SK-N-DZ (cell line): Measurements from ENCODE around the gene TAS2R41. TPM values are rescaled to one million over a fixed set of nuclear protein-coding genes. Genes with fewer than 3 reads are reported as not detected.

Experiments used
- DNase-seq: peaks from one replicate; pipeline ENCODE4 v3.0.0-alpha.2; 2015; ENCODE audit warnings: low spot score
- polyA plus RNA-seq, 2 experiments: library from polyadenylated mRNA; depleted of rRNA; stranded (reverse); fragments of >200 nt; gene quantifications; 2 replicates each; pipeline ENCODE4 v1.2.3, GENCODE V29; 2014

The TAS2R41 gene, protein sequence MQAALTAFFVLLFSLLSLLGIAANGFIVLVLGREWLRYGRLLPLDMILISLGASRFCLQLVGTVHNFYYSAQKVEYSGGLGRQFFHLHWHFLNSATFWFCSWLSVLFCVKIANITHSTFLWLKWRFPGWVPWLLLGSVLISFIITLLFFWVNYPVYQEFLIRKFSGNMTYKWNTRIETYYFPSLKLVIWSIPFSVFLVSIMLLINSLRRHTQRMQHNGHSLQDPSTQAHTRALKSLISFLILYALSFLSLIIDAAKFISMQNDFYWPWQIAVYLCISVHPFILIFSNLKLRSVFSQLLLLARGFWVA
- not detected in 2 replicates for polyA plus RNA-seq (2014; cell fraction: cytosol; rRNA removed)
- not detected in 2 replicates for polyA plus RNA-seq (2014; cell fraction: nucleus; rRNA removed)

DNA sequence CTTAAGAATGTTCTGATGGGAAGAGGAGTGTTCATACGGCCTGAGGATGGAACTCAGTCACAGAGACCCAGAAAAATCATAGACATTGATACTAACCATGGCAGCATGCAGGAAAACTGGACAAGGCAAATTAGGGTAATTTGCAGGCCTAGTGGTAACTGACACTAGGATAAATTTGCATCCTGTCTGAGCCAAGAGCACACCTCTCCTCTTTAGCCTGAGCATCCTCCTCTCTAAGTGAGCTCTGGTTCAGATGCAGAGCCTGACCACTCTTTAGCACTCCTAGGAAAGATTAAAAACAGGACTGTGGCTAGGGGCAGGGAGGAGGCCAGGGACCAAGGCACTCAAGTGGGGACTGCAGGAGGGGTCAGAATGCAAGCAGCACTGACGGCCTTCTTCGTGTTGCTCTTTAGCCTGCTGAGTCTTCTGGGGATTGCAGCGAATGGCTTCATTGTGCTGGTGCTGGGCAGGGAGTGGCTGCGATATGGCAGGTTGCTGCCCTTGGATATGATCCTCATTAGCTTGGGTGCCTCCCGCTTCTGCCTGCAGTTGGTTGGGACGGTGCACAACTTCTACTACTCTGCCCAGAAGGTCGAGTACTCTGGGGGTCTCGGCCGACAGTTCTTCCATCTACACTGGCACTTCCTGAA is at the start of gene TAS2R41:
TAS2R41 (plus strand) TSS at position 373 of the 650 bp plus-strand sequence; CDS start at position 373, 0 bp downstream.
- no peak for DNase-seq

DNA sequence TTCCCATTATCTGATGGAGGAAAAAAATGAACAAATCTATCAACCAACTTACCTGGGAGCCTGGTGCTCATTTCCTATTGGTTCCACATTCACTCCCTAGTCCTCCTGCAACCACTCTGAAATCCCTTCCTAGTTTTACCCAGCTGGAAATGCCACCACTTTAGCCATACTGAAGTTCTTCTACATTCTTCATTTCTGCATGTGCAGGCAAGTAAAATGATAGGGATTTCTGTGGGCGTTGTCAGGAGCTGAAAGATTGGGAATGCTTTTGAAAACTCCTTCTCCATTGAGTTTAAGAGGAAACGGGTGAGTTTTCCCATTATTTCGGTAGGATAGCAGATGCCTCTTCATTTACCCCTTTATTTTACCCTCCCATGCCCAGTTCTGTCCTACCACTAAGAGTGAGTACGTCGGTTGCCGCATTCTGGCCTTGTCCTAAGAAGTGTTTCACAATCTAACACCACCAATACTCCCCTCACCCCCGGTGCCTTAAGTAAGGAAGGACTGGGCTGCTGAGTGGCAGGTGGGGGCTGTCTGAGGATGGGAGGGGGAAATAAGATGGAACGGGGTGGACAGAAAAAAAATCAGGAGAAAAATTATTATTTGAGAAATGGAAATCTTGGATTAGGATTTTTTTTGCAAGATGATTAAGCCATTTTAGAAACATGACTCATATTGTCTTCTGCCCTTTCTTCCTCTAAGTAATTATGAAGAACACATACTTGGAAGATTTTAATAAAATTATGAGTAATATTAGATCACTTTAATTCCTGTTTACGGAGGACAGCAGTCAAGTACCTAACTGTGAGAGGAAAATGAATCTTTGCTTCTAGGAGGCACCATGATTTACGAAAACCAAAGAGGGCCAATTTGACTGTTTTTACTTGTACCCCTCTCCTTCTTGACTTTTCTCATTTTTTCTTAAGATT is 47.6 kb upstream of the TAS2R41 start:
- no peak for DNase-seq

DNA sequence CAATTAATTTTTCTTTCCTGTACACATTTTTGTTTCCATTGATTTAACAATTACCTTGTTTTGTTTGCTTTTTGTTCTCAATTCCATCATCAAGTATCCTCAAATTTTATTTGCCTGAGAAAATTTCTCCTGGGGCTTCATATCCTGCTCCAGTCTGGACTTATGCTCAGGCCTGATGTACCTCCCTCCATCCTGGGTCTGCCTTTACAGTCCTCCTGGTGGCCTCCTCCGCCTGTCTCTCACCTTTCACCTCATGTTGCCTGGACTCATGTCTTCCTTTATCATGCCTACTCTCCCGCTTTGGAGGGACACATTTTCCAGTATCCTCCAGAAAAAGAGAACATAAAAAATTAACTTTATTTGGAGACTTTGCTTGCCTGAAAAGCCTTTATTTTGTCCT is 46.6 kb upstream of the TAS2R41 start:
- no peak for DNase-seq

DNA sequence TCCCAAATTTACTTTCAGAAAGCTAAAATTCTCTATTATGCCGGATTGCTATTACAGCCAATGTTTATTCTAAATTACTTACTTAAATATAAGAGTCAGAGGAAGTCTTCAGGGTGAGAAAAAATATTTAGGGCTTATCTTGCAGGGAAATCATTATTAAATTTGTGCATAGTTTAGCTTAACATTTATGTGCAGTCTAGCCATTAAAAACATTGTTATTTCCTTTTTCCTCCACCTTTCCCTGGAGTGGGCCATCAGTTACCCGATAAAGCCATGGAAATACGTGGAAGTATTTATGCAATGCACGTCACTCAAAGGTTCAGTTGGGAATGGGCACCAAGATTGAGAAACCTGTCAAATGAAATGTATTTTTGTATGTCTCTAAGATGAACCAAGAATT is 43.9 kb upstream of the TAS2R41 start:
- DNase-seq, result no peak

DNA sequence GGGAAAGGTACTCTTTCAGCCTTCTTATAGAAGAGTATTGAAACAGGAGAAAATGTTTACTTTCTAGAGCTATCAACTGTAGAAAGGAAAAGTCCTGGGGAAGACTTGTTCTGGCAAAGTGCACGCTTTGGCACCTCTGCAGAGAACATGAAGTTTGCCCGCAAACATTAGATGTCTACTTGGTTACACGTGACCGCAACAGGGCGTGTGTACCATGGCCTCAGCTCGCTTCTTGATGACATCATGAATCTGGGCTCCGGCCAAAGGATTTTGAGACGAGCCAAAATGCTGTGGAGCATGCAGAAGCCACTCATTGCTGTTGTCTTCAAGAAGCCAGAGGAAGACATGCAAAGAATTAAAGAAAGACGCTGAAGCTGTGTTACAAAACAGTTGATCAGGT is 43.0 kb upstream of the TAS2R41 start:
- DNase-seq, result no peak

DNA sequence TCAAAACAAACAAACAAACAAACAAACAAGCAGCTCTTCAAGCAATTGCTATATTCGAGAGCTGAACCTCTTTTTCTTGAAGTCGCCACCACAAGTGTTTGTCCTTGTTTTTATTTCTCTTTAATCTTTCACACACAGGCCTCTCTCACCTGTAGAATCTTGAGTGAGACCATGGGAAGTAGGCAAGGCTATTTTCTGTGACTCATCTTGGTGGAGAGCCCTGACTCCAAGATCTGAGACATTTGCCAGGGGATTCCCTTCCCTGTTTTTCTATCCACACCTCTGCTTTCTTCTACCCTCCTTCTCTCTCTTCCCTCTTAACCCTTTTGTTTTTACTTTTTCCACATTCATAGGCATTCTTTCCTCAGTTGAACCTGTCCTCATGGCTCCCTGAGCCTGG is 42.4 kb upstream of the TAS2R41 start:
- no peak for DNase-seq

DNA sequence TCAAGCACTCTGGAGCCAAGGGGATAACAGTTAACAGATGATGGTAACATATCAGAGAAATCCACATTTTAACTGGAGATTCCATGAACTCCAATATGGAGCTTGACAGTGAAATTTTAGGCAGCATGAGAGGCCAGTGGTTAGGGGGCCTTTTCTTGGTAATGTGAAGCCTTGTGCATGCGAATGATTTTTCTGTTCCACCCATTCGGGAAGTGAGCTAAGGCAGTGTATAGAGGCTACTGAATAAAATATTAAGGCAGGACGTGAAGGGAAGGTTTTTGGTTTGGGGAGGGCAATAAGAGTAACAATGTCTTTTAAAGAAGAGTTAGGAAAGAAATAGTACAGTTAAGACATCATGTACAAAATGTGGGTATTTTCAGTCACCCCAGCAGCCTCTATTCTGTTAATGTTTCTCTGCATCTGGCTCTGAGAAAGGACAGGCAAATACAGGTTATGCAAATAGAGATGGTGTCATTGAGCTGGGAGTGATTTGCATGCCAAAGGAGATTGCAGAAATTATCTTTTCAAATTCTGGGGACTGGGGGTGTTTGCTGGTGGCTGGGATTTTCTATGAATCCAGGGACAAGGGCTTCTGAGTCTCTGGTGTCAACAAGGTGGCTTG is 41.2 kb upstream of the TAS2R41 start:
- no peak for DNase-seq

DNA sequence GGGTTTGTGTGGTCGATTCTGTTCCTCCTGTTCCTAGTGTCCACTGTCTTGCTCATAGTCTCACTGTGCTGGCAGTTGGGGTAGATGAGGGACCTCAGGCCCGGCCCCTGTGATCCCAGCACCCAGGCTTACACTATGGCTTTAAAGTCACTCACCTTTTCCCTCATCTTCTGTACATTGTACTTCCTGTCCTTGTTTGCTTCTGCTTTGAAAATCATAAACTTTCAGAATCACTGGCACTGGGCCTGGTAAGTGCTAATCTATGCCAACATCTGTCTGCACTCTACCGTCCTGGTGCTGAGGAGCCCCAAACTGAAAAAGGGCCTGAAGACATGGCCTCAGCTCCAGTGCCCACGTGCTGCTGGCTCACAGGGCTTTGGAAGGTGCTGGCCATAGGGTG is 40.1 kb upstream of the TAS2R41 start:
- DNase-seq, result no peak

DNA sequence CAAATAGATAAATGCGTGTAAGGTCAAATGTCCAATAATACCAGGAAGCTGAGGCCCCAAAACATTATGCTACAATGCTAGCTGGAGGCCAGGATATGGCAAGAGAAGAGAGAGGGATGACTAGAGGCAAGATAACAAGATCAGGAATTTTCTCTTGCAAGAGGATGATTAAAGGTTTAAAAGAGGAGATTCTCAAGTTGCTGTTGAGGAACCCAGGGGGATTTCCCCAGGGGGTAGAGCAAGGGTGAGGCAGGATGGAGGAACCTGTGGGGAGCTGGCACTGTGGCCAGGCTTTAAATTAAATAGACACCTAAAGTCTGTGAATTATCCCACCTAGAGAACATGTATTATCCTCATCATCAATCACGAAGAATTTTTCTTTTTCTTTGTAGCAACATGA is 37.8 kb upstream of the TAS2R41 start:
- DNase-seq, result no peak

DNA sequence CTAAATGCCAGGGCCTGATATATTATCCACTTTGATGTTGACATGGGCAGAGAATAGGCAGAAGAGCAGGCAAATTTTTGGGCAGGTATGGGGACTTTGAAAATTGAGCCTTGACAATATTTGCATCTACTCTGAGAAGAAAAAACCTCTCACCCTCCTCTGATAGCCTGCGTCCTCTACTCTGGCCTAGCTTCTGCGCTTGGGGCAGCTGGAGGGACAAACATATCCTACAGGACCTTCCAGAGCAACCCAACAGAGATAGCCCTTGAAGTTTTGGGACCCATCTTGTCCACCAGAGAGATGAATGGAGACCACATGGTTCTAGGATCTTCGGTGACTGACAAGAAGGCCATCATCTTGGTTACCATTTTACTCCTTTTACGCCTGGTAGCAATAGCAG is 34.5 kb upstream of the TAS2R41 start, which contains the start of gene TAS2R60:
TAS2R60 (plus strand) TSS at position 301 of the 400 bp plus-strand sequence; CDS start at position 301, 0 bp downstream.
- no peak for DNase-seq

DNA sequence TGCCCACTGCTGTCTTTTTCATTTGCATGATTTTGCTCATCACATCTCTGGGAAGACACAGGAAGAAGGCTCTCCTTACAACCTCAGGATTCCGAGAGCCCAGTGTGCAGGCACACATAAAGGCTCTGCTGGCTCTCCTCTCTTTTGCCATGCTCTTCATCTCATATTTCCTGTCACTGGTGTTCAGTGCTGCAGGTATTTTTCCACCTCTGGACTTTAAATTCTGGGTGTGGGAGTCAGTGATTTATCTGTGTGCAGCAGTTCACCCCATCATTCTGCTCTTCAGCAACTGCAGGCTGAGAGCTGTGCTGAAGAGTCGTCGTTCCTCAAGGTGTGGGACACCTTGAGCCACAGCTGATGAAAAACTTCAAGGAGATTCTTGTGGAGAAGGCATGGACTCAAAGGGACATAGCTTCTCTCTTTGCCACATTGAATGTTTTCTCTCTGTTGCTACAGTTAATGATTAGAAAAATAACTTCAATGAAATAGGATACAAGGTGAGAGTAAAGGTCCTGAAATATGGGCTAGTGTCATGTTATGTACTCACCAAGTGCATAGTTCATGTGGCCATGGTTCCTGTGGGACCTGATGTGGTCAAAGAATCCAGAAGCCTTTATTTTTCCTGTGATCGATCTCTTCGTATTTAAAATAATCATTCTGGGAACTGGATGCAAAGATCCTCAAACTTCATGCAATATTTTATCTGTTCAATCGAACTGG is 33.5 kb upstream of the TAS2R41 start:
- DNase-seq, result no peak

DNA sequence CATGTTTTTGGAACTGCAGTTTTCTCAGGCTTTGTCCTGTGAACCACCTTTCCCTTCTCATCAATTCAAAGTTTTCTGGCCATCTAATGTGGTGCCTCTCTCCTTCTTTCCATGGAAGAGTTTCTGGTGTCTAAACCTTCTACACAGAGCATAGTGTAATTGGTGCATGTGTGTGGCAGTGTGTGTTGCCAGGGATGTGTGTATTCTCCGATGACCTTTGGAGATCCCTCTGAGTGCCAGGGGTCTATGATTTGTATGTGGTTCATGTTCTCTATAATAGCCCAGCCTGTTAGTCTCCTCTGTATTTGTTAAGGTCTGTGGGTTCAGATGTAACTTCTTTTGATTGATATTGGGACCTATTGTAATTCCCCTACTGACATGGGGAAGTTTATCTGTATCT is 32.9 kb upstream of the TAS2R41 start:
- no peak for DNase-seq

DNA sequence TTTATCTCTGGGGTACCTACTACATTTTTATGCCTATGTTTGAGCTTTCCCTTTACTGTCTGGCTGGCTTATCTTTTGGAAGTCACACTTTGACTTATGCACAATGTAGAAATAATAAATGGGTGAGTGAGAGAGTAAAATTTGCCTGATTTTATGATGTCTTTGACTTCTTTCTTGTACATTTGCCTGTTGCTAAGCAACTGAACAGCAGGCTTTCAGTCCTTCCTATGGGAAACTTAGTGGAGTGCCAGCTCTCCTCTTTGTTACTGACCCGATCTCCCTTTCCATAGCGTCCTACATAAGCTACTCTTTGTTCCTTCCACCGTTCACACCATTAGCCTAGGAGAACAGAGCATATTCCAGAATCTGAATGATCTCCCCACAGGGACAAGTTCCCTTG is 30.2 kb upstream of the TAS2R41 start:
- no peak for DNase-seq

DNA sequence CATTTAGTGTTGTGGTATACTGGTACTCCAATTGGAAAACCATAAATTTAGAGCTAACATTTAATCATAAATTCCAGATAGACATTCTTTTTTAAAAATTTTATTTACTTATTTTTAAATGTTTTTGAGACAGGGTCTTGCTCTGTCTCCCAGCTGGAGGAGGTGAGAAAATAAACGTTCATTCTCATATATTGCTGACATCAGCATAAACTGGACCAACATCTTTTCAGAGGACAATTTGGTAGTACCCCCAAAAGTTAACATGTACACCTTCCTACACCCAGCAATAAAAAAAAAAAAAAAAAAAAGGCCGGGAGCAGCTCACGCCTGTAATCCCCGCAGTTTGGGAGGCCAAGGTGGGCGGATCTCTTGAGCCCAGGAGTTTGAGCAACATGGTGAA is 29.2 kb upstream of the TAS2R41 start:
- no peak for DNase-seq

DNA sequence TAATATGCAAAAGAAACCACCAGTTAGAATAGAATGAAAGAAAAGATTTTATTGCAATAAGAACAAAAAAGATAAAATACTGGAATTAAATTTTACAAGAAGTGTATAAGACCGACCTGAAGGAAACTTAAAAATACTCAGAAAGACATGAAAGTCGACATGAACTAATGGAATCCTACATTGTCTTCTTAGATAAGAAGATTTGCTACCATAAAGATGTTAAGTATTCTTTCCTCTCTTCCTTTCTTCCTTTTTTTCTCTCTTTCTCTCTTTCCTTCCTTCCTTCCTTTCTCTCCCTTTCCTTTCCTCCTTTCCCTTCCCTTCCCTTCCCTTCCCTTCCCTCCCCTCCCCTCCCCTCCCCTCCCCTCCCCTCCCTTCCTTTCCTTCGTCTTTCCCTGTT is 27.9 kb upstream of the TAS2R41 start:
- DNase-seq, result no peak

DNA sequence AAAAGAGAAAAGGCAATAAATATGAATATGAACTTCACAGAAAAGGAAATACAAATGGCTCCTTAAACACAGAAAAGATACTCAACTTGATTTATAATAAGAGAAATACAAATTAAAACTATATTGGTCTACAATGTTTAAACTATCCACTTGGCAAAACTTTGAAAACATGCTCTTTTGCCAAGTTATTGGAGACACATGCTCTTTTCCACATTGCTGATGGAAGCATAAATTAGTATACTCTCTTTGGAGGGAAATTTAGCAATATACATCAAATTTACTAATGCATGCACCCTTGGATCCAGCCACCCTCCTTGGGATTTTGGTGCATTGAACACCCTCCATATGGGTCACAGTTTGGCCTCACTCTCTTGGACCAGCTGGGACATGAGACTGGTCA is 26.6 kb upstream of the TAS2R41 start:
- no peak for DNase-seq

DNA sequence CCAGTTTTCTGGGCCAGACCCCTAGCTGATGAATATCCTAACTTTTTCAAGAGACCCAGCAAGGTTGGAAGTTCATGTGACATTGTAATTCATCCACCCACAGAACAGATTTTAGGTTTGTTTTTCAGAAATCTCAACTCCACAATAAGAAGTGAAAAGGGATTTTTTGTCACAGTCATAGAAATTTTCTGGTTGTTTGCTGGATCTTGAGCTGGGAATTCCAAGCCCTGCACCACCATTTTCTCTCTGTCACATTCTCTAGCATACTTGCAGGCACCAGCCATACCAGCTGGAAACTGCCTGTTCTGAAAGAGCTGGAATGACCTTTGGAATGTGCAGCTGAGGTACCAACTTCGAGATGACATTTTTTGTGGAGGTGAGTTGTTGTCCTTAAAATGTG is 25.9 kb upstream of the TAS2R41 start:
- DNase-seq, result no peak

DNA sequence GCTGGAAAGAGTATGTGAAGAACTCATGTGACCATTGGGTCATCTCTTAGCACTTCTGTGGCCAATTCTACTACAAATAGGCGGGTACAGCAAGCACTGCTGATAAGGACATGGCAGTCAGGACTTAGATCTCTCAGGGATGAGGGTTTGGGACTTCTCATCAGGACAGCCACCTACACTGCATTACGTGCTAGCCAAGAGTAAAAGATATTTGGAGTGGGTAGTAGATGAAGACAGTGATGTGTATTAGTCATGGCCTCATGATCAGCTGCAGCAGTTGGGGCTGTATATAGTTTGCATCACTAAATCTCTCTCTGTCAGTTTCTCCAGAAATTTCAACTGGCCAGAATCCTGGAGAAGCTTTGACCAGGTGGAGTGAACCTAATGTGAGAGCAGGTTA is 25.2 kb upstream of the TAS2R41 start:
- no peak for DNase-seq

DNA sequence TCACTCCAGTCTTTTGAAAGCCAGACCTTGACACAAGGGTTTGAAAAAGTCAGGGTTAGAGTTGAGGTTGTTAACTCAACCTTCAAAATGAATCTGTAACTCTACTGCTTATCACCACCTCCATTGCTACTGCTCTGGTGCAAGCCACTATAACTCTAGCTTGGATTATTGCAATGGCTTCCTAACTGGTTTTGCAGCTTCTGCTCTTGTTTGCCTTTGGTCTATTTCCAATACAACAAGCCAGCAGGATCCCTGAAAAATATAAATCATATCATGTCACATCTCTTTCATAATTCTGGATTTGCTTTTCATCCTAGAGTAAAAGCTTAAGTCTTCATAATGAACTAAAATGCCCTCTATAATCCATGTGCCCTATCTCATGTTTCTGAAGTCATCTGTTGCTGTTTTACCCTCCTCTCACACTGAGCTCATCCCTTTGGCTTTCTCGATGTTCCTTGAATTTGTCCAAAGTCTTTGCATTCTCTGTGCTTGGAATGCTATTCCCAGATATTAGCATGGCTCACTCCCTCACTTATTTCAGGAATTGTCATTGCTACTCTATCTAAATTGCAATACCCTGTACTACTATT is 23.5 kb upstream of the TAS2R41 start:
- no peak for DNase-seq

DNA sequence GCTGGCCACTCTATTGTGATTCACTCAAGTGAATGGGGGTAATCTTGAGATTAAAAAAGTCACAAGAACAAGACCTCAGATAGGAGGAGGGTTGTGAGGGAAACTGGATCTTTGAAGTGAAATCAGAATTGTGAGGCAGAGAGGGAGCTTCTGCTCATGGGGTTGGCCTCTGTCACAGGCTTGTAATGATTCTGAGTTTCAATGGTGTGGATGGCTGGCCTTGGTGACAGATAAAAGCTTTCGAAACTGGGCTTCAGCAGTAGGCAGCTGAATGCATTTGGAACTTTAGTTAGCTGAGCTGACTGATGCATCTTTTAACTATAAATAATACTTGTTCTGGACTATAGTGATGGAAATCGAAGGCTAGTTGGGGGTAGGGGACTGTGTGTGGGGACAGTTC is 22.2 kb upstream of the TAS2R41 start:
- no peak for DNase-seq

DNA sequence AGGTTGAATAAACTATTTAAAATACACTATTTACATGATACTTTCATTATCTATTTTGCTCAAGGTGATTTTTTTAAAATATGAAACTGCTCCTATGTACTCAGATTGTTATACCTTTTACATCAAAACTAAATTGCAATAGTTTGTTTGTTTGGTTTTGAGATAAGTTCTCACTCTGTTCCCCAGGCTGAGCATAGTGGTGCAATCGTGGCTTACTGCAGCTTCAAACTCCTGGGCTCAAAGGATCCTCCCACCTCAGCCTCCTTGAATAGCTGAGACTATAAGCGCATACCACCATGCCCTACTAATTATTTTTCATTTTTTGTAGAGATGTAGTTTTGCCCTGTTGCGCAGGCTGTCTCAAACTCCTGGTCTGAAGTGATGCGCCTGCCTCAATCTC is 21.7 kb upstream of the TAS2R41 start:
- DNase-seq, result no peak
